CD4-positive, alpha-beta T cell (primary cell): ENCODE results near the gene PSMA7. TPM values are rescaled to one million over a fixed set of nuclear protein-coding genes. Genes with fewer than 3 reads are reported as not detected.

ENCODE experiments used
- ATAC-seq: fragments of 200-7000 bp; cut with Tn5 transposase; one replicate; pipeline ENCODE4 v1.10.0; 2022; ENCODE audit warnings: mild to moderate bottlenecking; ENCODE audit not compliant: poor library complexity
- CTCF ChIA-PET: fragments of 350-600 bp; sonication (Branson Sonifier 250); formaldehyde crosslinking; loops from one replicate; lab custom pipeline; 2021; ENCODE audit warnings: antibody characterized with exemption, inconsistent platforms; lab: Charles Lee
- POLR2A ChIA-PET: fragments of 350-600 bp; sonication (Branson Sonifier 250); formaldehyde crosslinking; loops from one replicate; lab custom pipeline; 2021; ENCODE audit warnings: antibody characterized with exemption, inconsistent platforms; lab: Charles Lee
- DNase-seq, 14 experiments: peaks; one replicate each; pipeline ENCODE4 v3.0.0-alpha.2; 2013 to 2020; ENCODE audit warnings: mixed read lengths in 2 of 14
- H3K27ac ChIP-seq, 2 donors: one replicate each; pipeline versions ENCODE4 v1.5.1 to v1.7.0; 2013; ENCODE audit warnings: low read length in 2 of 2, low read depth in 1 of 2, mild to moderate bottlenecking in 1 of 2
- H3K27me3 ChIP-seq, 2 experiments: 1 replicate in 1 of 2; 2 replicates in 1 of 2; pipeline versions ENCODE4 v1.6.1 to v1.7.0; 2013; ENCODE audit warnings: low read length in 2 of 2, control low read depth in 1 of 2, mild to moderate bottlenecking in 1 of 2, moderate library complexity in 1 of 2; ENCODE audit not compliant: insufficient read depth in 2 of 2, control insufficient read depth in 1 of 2
- H3K36me3 ChIP-seq: one replicate; pipeline ENCODE4 v1.6.1; 2013; ENCODE audit warnings: low read length, control low read depth; ENCODE audit not compliant: insufficient read depth
- H3K4me1 ChIP-seq: one replicate; pipeline ENCODE4 v1.6.1; 2013; ENCODE audit warnings: low read length, control low read depth; ENCODE audit not compliant: insufficient read depth
- H3K4me3 ChIP-seq: one replicate; pipeline ENCODE4 v1.5.1; 2013; ENCODE audit warnings: mild to moderate bottlenecking, low read length, moderate library complexity
- H3K9me3 ChIP-seq, 2 experiments: 1 replicate in 1 of 2; 2 replicates in 1 of 2; pipeline versions ENCODE4 v1.6.1 to v1.7.0; 2013; ENCODE audit warnings: low read length in 2 of 2, mild to moderate bottlenecking in 2 of 2, control low read depth in 1 of 2, moderate library complexity in 1 of 2; ENCODE audit not compliant: control insufficient read depth in 1 of 2, insufficient read depth in 1 of 2
- H3K27ac Mint-ChIP-seq: one replicate; pipeline ENCODE4 v1.8.0; 2020; ENCODE audit warnings: mixed read lengths
- H3K27me3 Mint-ChIP-seq: one replicate; pipeline ENCODE4 v1.8.0; 2021; ENCODE audit warnings: mixed read lengths
- H3K36me3 Mint-ChIP-seq: one replicate; pipeline ENCODE4 v1.8.0; 2021; ENCODE audit warnings: low read depth, mixed read lengths
- H3K4me1 Mint-ChIP-seq: one replicate; pipeline ENCODE4 v1.8.0; 2021; ENCODE audit warnings: low read depth, mixed read lengths
- H3K4me3 Mint-ChIP-seq: one replicate; pipeline ENCODE4 v1.8.0; 2020; ENCODE audit warnings: mild to moderate bottlenecking, mixed read lengths
- H3K9me3 Mint-ChIP-seq: one replicate; pipeline ENCODE4 v1.8.0; 2020; ENCODE audit warnings: mixed read lengths
- CTCF ChIP-seq: fragments of 200-600 bp; IDR thresholded peaks from one replicate; pipeline ENCODE4 v1.8.0; 2022; ENCODE audit warnings: antibody characterized with exemption, mild to moderate bottlenecking
- intact Hi-C, 2 experiments: fragments of 100-400 bp; cut with DNase I in 1 of 2; cut with micrococcal nuclease in 1 of 2; formaldehyde crosslinking; loops; one replicate each; pipeline versions ENCODE4 v1.15.1 to v1.9.0; 2023 to 2025; cut with DNase I, micrococcal nuclease
- total RNA-seq, 174 experiments: library from RNA in 2 of 174; stranded (reverse) in 2 of 174; gene quantifications; one replicate each; pipeline ENCODE4 v1.2.3 and lab custom pipeline; 2021 to 2026

Gene PSMA7
- total RNA-seq, 2 experiments from 2014 or later = 150 to 158 TPM

GRCh38 chr20:62101078-62101477 is 42.1 kb downstream of the PSMA7 start:
- TF ChIP-seq CTCF = no peak
- no peaks in the 10 kb centered on the region for H3K4me1 Mint-ChIP-seq
- peaks cover 14% of the 10 kb centered on the region for H3K9me3 Mint-ChIP-seq
- H3K4me3 Mint-ChIP-seq = no peak overlapping the region
- H3K27ac ChIP-seq = no peak overlapping the region
- peaks cover 47 to 99% of the 10 kb centered on the region in 2 experiments for H3K9me3 ChIP-seq
- ChIA-PET CTCF (no interaction called here), POLR2A (no interaction called here)
- H3K4me3 ChIP-seq = no peak overlapping the region
- H3K36me3 Mint-ChIP-seq = peaks cover 36% of the 10 kb centered on the region
- intact Hi-C loops = no loop called here
- H3K27me3 Mint-ChIP-seq = no peaks in the 10 kb centered on the region
- DNase-seq (no peak), ATAC-seq (no peak)
- H3K4me1 ChIP-seq = no peaks in the 10 kb centered on the region
- H3K27ac Mint-ChIP-seq = no peak overlapping the region
- no peaks in the 10 kb centered on the region for H3K36me3 ChIP-seq
- H3K27me3 ChIP-seq = peaks cover 0 to 9% of the 10 kb centered on the region in 2 experiments

GRCh38 chr20:62097881-62098407 is 45.2 kb downstream of the PSMA7 start:
- H3K27ac Mint-ChIP-seq = no peak overlapping the region
- H3K4me3 Mint-ChIP-seq = no peak overlapping the region
- H3K27ac ChIP-seq = no peak overlapping the region
- intact Hi-C loops = no loop called here
- ChIA-PET POLR2A (no interaction called here), CTCF (no interaction called here)
- H3K4me3 ChIP-seq = no peak overlapping the region
- no peaks in the 10 kb centered on the region for H3K4me1 Mint-ChIP-seq
- H3K9me3 ChIP-seq = peaks cover 21 to 76% of the 10 kb centered on the region in 2 experiments
- DNase-seq (no peak), ATAC-seq (no peak)
- no peaks in the 10 kb centered on the region for H3K27me3 Mint-ChIP-seq
- H3K9me3 Mint-ChIP-seq = peaks cover 7% of the 10 kb centered on the region
- H3K36me3 ChIP-seq = no peaks in the 10 kb centered on the region
- H3K4me1 ChIP-seq = no peaks in the 10 kb centered on the region
- no peak for TF ChIP-seq CTCF
- H3K36me3 Mint-ChIP-seq = peaks cover 28% of the 10 kb centered on the region
- peaks cover 0 to 5% of the 10 kb centered on the region in 2 experiments for H3K27me3 ChIP-seq

- Histone ChIP-seq H3K9me3 (peaks cover 12 to 66% of the 10 kb centered on the region in 2 experiments), H3K27me3 (no peaks in the 10 kb centered on the region), H3K4me1 (no peaks in the 10 kb centered on the region), H3K27ac (no peak overlapping the region), H3K4me3 (no peak overlapping the region), H3K36me3 (no peaks in the 10 kb centered on the region)
- H3K4me1 Mint-ChIP-seq = no peaks in the 10 kb centered on the region
- ChIA-PET CTCF (no interaction called here), POLR2A (no interaction called here)
- intact Hi-C loops = no loop called here
- H3K9me3 Mint-ChIP-seq = peaks cover 10% of the 10 kb centered on the region
- ATAC-seq (no peak), DNase-seq (no peak)
- H3K36me3 Mint-ChIP-seq = peaks cover 24% of the 10 kb centered on the region
- no peak for TF ChIP-seq CTCF
- H3K4me3 Mint-ChIP-seq = no peak overlapping the region
- no peak overlapping the region for H3K27ac Mint-ChIP-seq
- peaks cover 5% of the 10 kb centered on the region for H3K27me3 Mint-ChIP-seq
These were observed 46.5 kb downstream of the PSMA7 start for GRCh38 chr20:62096421-62097380.
